ENCODE measurements around the gene RAP1B.
A peak's percentile ranks its signal among the peaks of the same experiment; 100 is the strongest.

Gene RAP1B

DNA sequence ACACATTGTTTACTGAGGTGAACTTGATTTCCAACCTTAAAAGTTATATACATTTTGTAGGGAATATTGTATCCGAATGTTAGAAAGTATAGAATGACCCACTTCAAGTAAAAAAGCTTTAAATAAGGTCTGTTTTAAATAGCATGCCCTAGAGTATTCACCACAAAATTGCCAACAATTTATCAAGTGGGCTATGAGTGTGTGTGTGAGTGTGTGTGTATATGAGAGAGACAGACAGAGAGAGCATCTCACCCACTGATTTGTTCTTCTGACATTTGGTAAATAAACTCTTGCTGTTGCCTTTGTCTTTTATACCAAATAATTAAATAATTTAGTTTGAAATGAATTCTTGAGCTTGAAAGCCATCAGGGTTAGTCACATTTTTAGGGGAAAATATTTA lies 29.8 kb upstream of the RAP1B start:
- WGBS (ENCODE audit: insufficient coverage, insufficient read length) = no CpG with 5 or more reads among the region's 1 CpG
- no peak for DNase-seq (ENCODE audit: low read depth, low spot score)
- no peaks in the 10 kb centered on the region for H3K4me1 ChIP-seq (ENCODE audit: control insufficient read depth, insufficient read depth, low read length)
- H3K27ac ChIP-seq (ENCODE audit: low read length) = no peak overlapping the region
- H3K36me3 ChIP-seq (ENCODE audit: control insufficient read depth, insufficient read depth, low read length) = no peaks in the 10 kb centered on the region
- no peaks in the 10 kb centered on the region for H3K27me3 ChIP-seq (ENCODE audit: control insufficient read depth, insufficient read depth, low read length)
- H3K9me3 ChIP-seq (ENCODE audit: control insufficient read depth, insufficient read depth, low read length) = no peaks in the 10 kb centered on the region
- no peak overlapping the region for H3K4me3 ChIP-seq (ENCODE audit: low read length)

DNA sequence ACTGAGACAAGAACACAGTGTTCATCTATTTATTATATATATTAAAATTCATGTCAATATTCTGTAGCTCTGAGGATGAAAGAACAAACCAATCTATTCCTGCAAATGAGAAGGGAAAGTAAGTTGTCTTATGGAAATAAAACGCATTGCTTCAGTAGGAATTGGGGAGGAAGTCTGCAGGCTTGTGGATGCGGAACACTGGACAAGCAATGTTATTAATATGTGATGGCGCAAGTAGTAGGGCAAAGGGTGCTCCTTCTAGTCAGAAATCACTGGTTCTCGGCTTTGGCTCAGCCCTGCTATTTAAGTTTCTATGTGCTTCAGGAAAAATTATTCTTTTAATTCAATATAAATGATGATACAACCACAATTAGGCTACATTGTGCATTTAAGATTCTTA lies 28.8 kb upstream of the RAP1B start:
- H3K4me3 ChIP-seq (ENCODE audit: low read length) = no peak overlapping the region
- no peak for DNase-seq (ENCODE audit: low read depth, low spot score)
- H3K9me3 ChIP-seq (ENCODE audit: control insufficient read depth, insufficient read depth, low read length) = no peaks in the 10 kb centered on the region
- WGBS (ENCODE audit: insufficient coverage, insufficient read length) = no CpG with 5 or more reads among the region's 4 CpGs
- H3K27me3 ChIP-seq (ENCODE audit: control insufficient read depth, insufficient read depth, low read length) = no peaks in the 10 kb centered on the region
- H3K4me1 ChIP-seq (ENCODE audit: control insufficient read depth, insufficient read depth, low read length) = no peaks in the 10 kb centered on the region
- no peaks in the 10 kb centered on the region for H3K36me3 ChIP-seq (ENCODE audit: control insufficient read depth, insufficient read depth, low read length)
- H3K27ac ChIP-seq (ENCODE audit: low read length) = no peak overlapping the region

DNA sequence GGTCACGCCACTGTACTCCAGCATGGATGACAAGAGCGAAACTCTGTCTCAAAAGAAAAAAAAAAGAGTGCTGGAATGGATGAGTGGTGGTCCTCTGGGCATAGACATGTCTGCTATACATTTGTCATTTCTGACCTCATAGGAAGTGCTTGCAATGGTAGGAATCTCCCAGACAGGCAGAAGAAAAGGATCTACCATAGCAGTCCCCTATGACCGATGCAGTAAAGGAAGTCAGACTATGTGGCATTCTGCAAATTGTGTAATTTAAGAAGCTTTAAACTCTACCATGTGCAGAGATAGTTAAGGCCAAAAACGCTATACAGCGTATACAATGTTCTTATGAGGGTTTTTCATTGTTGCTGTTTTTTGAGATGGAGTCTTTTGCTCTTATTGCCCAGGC lies 24.7 kb upstream of the RAP1B start:
- Histone ChIP-seq H3K9me3 (ENCODE audit: control insufficient read depth, insufficient read depth, low read length) (0 out of 2 replicates have a peak, but pooled peaks cover 1% of the 10 kb centered on the region), H3K27ac (ENCODE audit: low read length) (no peak overlapping the region), H3K36me3 (ENCODE audit: control insufficient read depth, insufficient read depth, low read length) (no peaks in the 10 kb centered on the region), H3K4me3 (ENCODE audit: low read length) (no peak overlapping the region), H3K27me3 (ENCODE audit: control insufficient read depth, insufficient read depth, low read length) (no peaks in the 10 kb centered on the region), H3K4me1 (ENCODE audit: control insufficient read depth, insufficient read depth, low read length) (no peaks in the 10 kb centered on the region)
- DNase-seq (ENCODE audit: low read depth, low spot score) = no peak
- no CpG with 5 or more reads among the region's 5 CpGs for WGBS (ENCODE audit: insufficient coverage, insufficient read length)

DNA sequence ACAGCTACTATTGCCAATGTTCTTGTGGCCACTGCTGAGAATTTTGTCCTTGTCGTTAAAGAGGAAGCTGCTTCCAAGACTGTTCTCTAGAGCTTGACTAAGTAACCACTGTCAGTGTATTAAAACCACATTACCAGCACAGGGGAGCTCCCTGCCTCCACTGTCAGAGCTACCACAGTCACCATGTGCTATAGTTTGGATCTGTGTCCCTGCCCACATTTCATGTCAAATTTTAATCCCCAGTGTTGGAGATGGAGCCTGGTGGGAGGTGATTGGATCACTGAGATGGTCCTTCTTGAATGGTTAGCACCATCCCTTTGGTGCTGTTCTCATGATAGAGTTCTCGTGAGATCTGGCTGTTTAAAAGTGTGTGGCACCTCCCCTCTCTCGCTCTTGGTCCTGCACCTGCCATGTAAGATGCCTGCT lies 23.2 kb upstream of the RAP1B start:
- no peaks in the 10 kb centered on the region for H3K27me3 ChIP-seq (ENCODE audit: control insufficient read depth, insufficient read depth, low read length)
- no CpG with 5 or more reads among the region's 3 CpGs for WGBS (ENCODE audit: insufficient coverage, insufficient read length)
- no peaks in the 10 kb centered on the region for H3K4me1 ChIP-seq (ENCODE audit: control insufficient read depth, insufficient read depth, low read length)
- no peaks in the 10 kb centered on the region for H3K36me3 ChIP-seq (ENCODE audit: control insufficient read depth, insufficient read depth, low read length)
- H3K9me3 ChIP-seq (ENCODE audit: control insufficient read depth, insufficient read depth, low read length) = 0 out of 2 replicates have a peak, but pooled peaks cover 1% of the 10 kb centered on the region
- no peak for DNase-seq (ENCODE audit: low read depth, low spot score)
- H3K27ac ChIP-seq (ENCODE audit: low read length) = no peak overlapping the region
- no peak overlapping the region for H3K4me3 ChIP-seq (ENCODE audit: low read length)

DNA sequence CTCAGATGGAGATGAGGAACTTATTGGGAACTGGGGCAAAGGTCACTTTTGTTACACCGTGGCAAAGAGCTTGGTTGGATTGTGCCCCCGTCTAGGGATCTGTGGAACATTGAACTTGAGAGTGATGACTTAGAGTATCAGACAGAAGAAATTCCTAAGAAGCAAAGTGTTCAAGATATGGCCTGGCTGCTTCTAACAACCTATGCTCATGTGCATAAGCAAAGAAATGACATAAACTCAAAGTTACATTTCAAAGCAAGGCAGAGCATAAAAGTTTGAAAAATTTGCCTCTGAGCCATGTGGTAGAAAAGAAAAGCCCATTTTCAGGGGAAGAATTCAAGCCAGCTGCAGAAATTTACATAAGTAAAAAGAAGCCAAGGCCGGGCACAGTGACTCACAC lies 21.5 kb upstream of the RAP1B start:
- Histone ChIP-seq H3K4me1 (ENCODE audit: control insufficient read depth, insufficient read depth, low read length) (no peaks in the 10 kb centered on the region), H3K9me3 (ENCODE audit: control insufficient read depth, insufficient read depth, low read length) (0 out of 2 replicates have a peak, but pooled peaks cover 1% of the 10 kb centered on the region), H3K27ac (ENCODE audit: low read length) (no peak overlapping the region), H3K36me3 (ENCODE audit: control insufficient read depth, insufficient read depth, low read length) (no peaks in the 10 kb centered on the region), H3K27me3 (ENCODE audit: control insufficient read depth, insufficient read depth, low read length) (no peaks in the 10 kb centered on the region), H3K4me3 (ENCODE audit: low read length) (no peak overlapping the region)
- DNase-seq (ENCODE audit: low read depth, low spot score) = no peak
- WGBS (ENCODE audit: insufficient coverage, insufficient read length) = no CpG with 5 or more reads among the region's 3 CpGs

DNA sequence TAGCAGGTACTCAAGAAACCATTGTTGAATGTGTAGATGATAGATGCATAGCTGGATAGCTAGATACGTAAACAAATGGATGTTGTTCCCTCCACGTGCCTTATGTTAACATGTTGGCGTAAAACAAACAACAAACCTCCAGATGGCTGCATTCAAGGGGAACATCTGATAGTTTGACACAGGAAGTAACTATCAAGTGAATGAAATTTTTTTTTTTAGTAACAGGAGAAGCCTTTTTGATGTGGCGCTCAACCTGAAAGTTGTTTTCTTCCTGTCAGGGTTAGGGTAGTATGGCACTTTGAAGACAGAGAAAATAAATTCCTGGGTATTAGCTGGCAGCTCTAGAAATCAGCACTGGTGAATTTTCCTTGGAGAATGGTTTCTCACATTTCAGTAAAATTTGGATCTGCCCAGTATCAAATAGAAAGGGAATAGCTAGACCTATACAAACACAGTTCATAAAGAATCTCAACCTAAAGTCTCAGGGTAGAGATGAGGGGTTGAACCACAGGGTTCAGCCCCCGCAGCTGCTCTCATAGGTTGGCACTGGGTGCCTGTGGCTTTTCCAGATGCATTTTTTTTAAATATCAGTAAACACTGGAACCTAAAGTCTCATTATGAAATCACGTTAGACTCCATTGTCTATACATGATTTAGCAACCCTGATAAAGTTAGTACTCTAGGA lies 18.8 kb upstream of the RAP1B start:
- WGBS (ENCODE audit: insufficient coverage, insufficient read length) = no CpG with 5 or more reads among the region's 6 CpGs
- H3K9me3 ChIP-seq (ENCODE audit: control insufficient read depth, insufficient read depth, low read length) = 0 out of 2 replicates have a peak, but pooled peaks cover 1% of the 10 kb centered on the region
- no peaks in the 10 kb centered on the region for H3K27me3 ChIP-seq (ENCODE audit: control insufficient read depth, insufficient read depth, low read length)
- H3K4me1 ChIP-seq (ENCODE audit: control insufficient read depth, insufficient read depth, low read length) = no peaks in the 10 kb centered on the region
- H3K36me3 ChIP-seq (ENCODE audit: control insufficient read depth, insufficient read depth, low read length) = no peaks in the 10 kb centered on the region
- no peak overlapping the region for H3K27ac ChIP-seq (ENCODE audit: low read length)
- DNase-seq (ENCODE audit: low read depth, low spot score) = no peak
- H3K4me3 ChIP-seq (ENCODE audit: low read length) = no peak overlapping the region

DNA sequence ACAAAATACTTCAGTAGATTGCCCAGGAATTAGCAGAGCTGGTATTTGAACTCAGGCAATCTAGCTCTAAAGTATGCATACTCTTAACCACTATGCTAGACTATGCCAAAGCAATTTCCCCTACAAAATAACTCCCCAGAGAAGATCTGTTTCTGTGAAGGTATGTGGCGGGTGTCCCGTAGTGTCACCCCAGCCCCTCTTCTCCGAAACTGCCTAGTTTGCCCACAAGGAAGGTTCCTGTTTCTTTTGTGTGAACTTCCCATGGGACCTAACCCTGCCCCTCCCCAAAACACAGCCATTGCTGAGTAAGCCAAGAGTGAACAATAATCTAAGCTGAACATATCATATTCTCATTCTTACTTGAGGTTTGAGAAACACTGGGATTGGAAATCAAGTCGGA lies 15.5 kb upstream of the RAP1B start:
- H3K4me1 ChIP-seq (ENCODE audit: control insufficient read depth, insufficient read depth, low read length) = no peaks in the 10 kb centered on the region
- H3K27ac ChIP-seq (ENCODE audit: low read length) = no peak overlapping the region
- H3K36me3 ChIP-seq (ENCODE audit: control insufficient read depth, insufficient read depth, low read length) = no peaks in the 10 kb centered on the region
- WGBS (ENCODE audit: insufficient coverage, insufficient read length) = no CpG with 5 or more reads among the region's 4 CpGs
- H3K9me3 ChIP-seq (ENCODE audit: control insufficient read depth, insufficient read depth, low read length) = no peaks in the 10 kb centered on the region
- no peak for DNase-seq (ENCODE audit: low read depth, low spot score)
- no peak overlapping the region for H3K4me3 ChIP-seq (ENCODE audit: low read length)
- H3K27me3 ChIP-seq (ENCODE audit: control insufficient read depth, insufficient read depth, low read length) = no peaks in the 10 kb centered on the region

DNA sequence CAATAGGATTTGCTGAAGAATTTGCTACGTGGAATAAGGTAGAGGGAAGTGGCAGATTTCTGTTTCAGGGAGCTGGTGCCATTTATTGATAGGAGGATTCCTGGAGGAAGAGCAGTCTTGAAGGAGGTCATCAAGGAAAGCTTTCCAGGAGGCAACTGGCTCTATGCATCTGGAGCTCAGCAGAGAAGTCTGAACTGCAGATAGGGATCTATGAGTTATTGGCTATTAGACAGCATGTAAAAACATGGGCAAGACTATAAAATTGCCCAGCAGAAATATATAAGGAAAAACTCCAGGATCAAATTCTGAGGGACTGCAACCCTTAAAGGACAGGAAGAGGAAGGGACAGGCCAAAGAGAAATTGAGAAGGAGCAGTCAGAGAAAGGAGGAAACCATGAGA lies 8.9 kb upstream of the RAP1B start:
- no peak overlapping the region for H3K27ac ChIP-seq (ENCODE audit: low read length)
- DNase-seq (ENCODE audit: low read depth, low spot score) = no peak
- no peaks in the 10 kb centered on the region for H3K27me3 ChIP-seq (ENCODE audit: control insufficient read depth, insufficient read depth, low read length)
- no peaks in the 10 kb centered on the region for H3K36me3 ChIP-seq (ENCODE audit: control insufficient read depth, insufficient read depth, low read length)
- no peaks in the 10 kb centered on the region for H3K9me3 ChIP-seq (ENCODE audit: control insufficient read depth, insufficient read depth, low read length)
- WGBS (ENCODE audit: insufficient coverage, insufficient read length) = no CpG with 5 or more reads among the region's 1 CpG
- H3K4me1 ChIP-seq (ENCODE audit: control insufficient read depth, insufficient read depth, low read length) = no peaks in the 10 kb centered on the region
- no peak overlapping the region for H3K4me3 ChIP-seq (ENCODE audit: low read length)

DNA sequence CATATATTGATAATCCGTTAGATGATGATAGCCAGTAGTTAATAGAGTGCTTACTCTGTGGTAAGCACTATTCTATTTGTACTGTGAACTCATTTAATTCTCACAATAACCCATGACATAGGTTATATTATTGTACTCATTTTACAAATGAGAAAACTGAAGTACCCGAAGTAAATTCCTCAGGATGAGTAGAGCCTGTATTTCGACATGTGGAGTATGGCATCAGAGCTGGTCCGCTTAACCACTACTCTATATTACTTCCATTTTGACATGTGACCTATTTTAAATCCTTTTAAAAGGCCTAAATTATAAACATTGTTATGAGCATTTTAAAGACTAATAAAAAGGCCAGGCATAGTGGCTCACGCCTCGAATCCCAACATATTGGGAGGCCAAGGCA lies 8.0 kb upstream of the RAP1B start:
- H3K27me3 ChIP-seq (ENCODE audit: control insufficient read depth, insufficient read depth, low read length) = no peaks in the 10 kb centered on the region
- no peaks in the 10 kb centered on the region for H3K9me3 ChIP-seq (ENCODE audit: control insufficient read depth, insufficient read depth, low read length)

DNA sequence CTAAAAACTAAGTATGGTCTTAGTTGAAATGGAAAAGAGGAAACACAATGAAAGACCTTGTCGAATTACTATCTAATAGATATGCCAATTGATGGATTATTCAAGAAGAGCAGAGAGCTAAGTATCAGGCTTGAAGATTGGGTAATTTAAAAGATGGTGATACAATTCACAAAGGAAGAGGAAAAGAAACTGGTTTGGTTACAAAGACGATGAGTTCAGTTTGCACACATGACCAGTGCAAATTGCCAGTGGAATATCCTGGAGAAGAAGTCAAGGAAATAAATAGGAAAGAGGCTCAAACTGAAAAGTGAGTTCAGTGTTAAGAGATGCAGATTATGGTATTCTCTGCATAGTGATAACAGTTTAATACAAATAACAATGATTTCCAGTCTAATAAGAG lies 2.5 kb upstream of the RAP1B start:
- H3K27ac ChIP-seq (ENCODE audit: low read length) = no peak overlapping the region
- no CpG with 5 or more reads among the region's 2 CpGs for WGBS (ENCODE audit: insufficient coverage, insufficient read length)
- H3K9me3 ChIP-seq (ENCODE audit: control insufficient read depth, insufficient read depth, low read length) = no peaks in the 10 kb centered on the region
- no peaks in the 10 kb centered on the region for H3K27me3 ChIP-seq (ENCODE audit: control insufficient read depth, insufficient read depth, low read length)
- peaks cover 1% of the 10 kb centered on the region; the same call in 1 of the 2 replicates for H3K4me1 ChIP-seq (ENCODE audit: control insufficient read depth, insufficient read depth, low read length)
- no peak overlapping the region for H3K4me3 ChIP-seq (ENCODE audit: low read length)
- DNase-seq (ENCODE audit: low read depth, low spot score) = no peak
- H3K36me3 ChIP-seq (ENCODE audit: control insufficient read depth, insufficient read depth, low read length) = no peaks in the 10 kb centered on the region

More for the DNA sequence above, 8.0 kb upstream of the RAP1B start:
- WGBS (ENCODE audit: insufficient coverage, insufficient read length) = no CpG with 5 or more reads among the region's 6 CpGs
- H3K27ac ChIP-seq (ENCODE audit: low read length) = no peak overlapping the region
- DNase-seq (ENCODE audit: low read depth, low spot score) = no peak
- H3K36me3 ChIP-seq (ENCODE audit: control insufficient read depth, insufficient read depth, low read length) = no peaks in the 10 kb centered on the region
- H3K4me1 ChIP-seq (ENCODE audit: control insufficient read depth, insufficient read depth, low read length) = no peaks in the 10 kb centered on the region
- H3K4me3 ChIP-seq (ENCODE audit: low read length) = no peak overlapping the region

DNA sequence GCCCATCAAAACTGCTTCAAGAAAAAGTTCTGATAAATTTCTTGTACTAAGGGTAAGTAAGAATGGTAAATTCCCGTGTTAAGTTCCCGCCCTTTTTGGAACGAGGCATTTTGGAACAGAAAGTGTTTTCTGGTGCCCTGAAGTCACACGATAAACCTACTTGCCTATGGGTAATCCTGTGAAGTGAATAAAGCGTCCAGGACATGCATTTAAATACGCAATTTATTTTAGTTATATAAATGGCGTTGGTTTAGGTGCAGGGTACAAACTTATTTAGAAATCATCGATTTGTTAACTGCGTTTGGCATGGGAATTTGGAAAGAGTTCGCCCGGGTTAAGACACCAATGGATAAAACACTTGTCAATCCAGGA lies 715 bp upstream of the RAP1B start:
- no CpG with 5 or more reads among the region's 11 CpGs for WGBS (ENCODE audit: insufficient coverage, insufficient read length)
- Histone ChIP-seq H3K36me3 (ENCODE audit: control insufficient read depth, insufficient read depth, low read length) (no peaks in the 10 kb centered on the region), H3K4me1 (ENCODE audit: control insufficient read depth, insufficient read depth, low read length) (peaks cover 1% of the 10 kb centered on the region; the same call in 1 of the 2 replicates), H3K27me3 (ENCODE audit: control insufficient read depth, insufficient read depth, low read length) (no peaks in the 10 kb centered on the region), H3K9me3 (ENCODE audit: control insufficient read depth, insufficient read depth, low read length) (no peaks in the 10 kb centered on the region), H3K27ac (ENCODE audit: low read length) (no peak overlapping the region), H3K4me3 (ENCODE audit: low read length) (peak overlapping the region; percentile 100; the same call in 1 of the 2 replicates)
- no peak for DNase-seq (ENCODE audit: low read depth, low spot score)

Data from iPS DF 6.9 (cell line).